GM12801 (cell line): ENCODE data around the gene CHCHD3.

Experiments
- TF ChIP-seq, protein P1 (sequence below): IDR thresholded peaks from one replicate; pipeline ENCODE4 v1.5.1; 2011; ENCODE audit warnings: control low read depth; ENCODE audit not compliant: insufficient read length; ENCODE audit errors: extremely low read depth

The CHCHD3 gene

GRCh38 chr7:132769280-132769679 lies 312.6 kb downstream of the CHCHD3 start:
- TF ChIP-seq, protein P1, sequence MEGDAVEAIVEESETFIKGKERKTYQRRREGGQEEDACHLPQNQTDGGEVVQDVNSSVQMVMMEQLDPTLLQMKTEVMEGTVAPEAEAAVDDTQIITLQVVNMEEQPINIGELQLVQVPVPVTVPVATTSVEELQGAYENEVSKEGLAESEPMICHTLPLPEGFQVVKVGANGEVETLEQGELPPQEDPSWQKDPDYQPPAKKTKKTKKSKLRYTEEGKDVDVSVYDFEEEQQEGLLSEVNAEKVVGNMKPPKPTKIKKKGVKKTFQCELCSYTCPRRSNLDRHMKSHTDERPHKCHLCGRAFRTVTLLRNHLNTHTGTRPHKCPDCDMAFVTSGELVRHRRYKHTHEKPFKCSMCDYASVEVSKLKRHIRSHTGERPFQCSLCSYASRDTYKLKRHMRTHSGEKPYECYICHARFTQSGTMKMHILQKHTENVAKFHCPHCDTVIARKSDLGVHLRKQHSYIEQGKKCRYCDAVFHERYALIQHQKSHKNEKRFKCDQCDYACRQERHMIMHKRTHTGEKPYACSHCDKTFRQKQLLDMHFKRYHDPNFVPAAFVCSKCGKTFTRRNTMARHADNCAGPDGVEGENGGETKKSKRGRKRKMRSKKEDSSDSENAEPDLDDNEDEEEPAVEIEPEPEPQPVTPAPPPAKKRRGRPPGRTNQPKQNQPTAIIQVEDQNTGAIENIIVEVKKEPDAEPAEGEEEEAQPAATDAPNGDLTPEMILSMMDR: no peak

DNA sequence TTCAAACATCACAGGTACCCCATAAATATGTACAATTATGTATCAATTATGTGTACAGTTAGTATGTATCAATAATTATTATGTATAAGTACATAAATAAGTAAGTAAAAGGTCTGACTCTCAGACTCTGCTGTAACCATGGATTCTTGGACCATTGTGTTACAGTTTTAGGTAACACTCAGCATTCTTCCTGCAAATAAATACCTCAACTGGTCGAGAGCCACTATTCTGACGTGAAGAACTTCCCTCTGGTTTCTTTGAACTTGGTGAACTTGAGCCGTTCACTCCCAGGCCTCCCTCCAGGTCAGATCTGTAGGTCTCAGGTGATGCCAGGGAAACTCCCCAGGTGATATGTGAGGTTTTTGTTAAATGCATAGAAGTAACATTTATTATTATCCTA lies 313.8 kb downstream of the CHCHD3 start:
- TF ChIP-seq, protein P1: no peak

GRCh38 chr7:132767378-132767777 lies 314.5 kb downstream of the CHCHD3 start:
- TF ChIP-seq, protein P1: no peak

- TF ChIP-seq, protein P1: no peak
Observed at GRCh38 chr7:132766660-132767059, 315.2 kb downstream of the CHCHD3 start.

DNA sequence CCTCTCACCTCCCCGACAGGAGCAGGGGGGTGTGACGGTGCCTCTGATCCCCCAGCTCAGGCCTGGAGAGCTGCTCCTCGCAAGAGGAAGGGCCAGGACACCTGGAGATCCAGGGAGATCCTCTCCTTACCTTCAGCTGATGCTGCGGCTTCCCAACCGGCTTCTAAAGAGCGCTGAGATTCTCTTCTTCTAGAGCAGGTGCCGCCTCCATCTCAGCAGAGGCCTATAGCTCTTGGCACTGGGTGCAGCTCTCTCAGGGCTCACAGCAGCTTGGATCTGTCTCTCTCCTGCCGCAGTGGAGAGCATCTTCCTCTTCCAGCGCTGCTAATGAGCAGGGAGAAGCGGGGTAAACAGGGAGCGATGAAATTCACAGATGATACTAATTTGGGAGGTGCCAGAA lies 316.0 kb downstream of the CHCHD3 start:
- TF ChIP-seq, protein P1: no peak

GRCh38 chr7:132764762-132765161 lies 317.1 kb downstream of the CHCHD3 start:
- TF ChIP-seq, protein P1: no peak

- TF ChIP-seq, protein P1: no peak
Observed at GRCh38 chr7:132760866-132761265, 321.0 kb downstream of the CHCHD3 start.

DNA sequence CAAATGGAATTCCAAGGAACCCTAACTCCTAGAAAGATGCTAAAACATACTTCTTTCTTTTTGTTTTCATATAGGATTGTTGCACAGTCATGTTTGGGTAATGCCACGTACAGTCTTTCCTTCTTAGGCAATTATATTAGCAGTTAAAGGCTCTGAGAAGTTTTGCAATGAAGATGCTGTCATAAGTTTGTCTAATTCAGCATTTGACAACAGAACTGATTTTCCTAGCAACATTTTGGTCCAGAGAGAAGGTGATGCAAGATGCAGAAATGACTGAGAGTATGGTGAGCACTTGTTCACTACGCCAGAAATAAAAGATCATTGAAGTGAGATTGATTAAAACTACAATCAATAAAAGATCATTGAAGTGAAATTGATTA lies 321.7 kb downstream of the CHCHD3 start:
- TF ChIP-seq, protein P1: no peak
